Muscle layer of duodenum (tissue), 2 donors: ENCODE data around the gene SHB.

ENCODE experiments used
- H3K27ac ChIP-seq: one replicate; pipeline ENCODE4 v1.7.0; 2013; ENCODE audit warnings: mild to moderate bottlenecking, low read length
- H3K27me3 ChIP-seq: one replicate; pipeline ENCODE4 v1.7.0; 2013; ENCODE audit warnings: low read depth, mild to moderate bottlenecking, control low read depth, low read length
- H3K36me3 ChIP-seq, 2 donors: one replicate each; pipeline ENCODE4 v1.7.0; 2013; ENCODE audit warnings: low read length in 2 of 2, control low read depth in 1 of 2, mild to moderate bottlenecking in 1 of 2; ENCODE audit not compliant: insufficient read depth in 2 of 2, control insufficient read depth in 1 of 2
- H3K4me1 ChIP-seq, 2 donors: one replicate each; pipeline ENCODE4 v1.7.0; 2013; ENCODE audit warnings: low read length in 2 of 2, mild to moderate bottlenecking in 2 of 2, control low read depth in 1 of 2, moderate library complexity in 1 of 2; ENCODE audit not compliant: insufficient read depth in 2 of 2, control insufficient read depth in 1 of 2
- H3K4me3 ChIP-seq, 2 donors: one replicate each; pipeline ENCODE4 v1.7.0; 2013; ENCODE audit warnings: low read length in 2 of 2, low read depth in 1 of 2, mild to moderate bottlenecking in 1 of 2
- H3K9me3 ChIP-seq, 2 donors: one replicate each; pipeline ENCODE4 v1.7.0; 2013; ENCODE audit warnings: low read length in 2 of 2, control low read depth in 1 of 2, mild to moderate bottlenecking in 1 of 2; ENCODE audit not compliant: control insufficient read depth in 1 of 2
- donor health status: healthy.

The SHB gene

GRCh38 chr9:38036359-38037084 is 32.5 kb downstream of the SHB start:
- Histone ChIP-seq H3K27me3 (no peaks in the 10 kb centered on the region), H3K9me3 (no peaks in the 10 kb centered on the region), H3K27ac (no peak overlapping the region), H3K4me3 (no peak overlapping the region), H3K4me1 (peaks cover 13 to 24% of the 10 kb centered on the region in 2 donors), H3K36me3 (no peaks in the 10 kb centered on the region)

GRCh38 chr9:38035873-38036272 is 33.2 kb downstream of the SHB start:
- Histone ChIP-seq H3K9me3 (no peaks in the 10 kb centered on the region), H3K36me3 (no peaks in the 10 kb centered on the region), H3K4me1 (peaks cover 15 to 24% of the 10 kb centered on the region in 2 donors), H3K4me3 (no peak overlapping the region), H3K27me3 (no peaks in the 10 kb centered on the region), H3K27ac (no peak overlapping the region)

GRCh38 chr9:38033941-38034340 is 35.1 kb downstream of the SHB start:
- H3K9me3 ChIP-seq = no peaks in the 10 kb centered on the region
- H3K4me1 ChIP-seq = peaks cover 15 to 17% of the 10 kb centered on the region in 2 donors
- H3K27me3 ChIP-seq = no peaks in the 10 kb centered on the region
- no peaks in the 10 kb centered on the region for H3K36me3 ChIP-seq
- no peak overlapping the region for H3K4me3 ChIP-seq
- H3K27ac ChIP-seq = no peak overlapping the region

- no peaks in the 10 kb centered on the region for H3K36me3 ChIP-seq
- H3K4me1 ChIP-seq = peaks cover 11 to 16% of the 10 kb centered on the region in 2 donors
- H3K4me3 ChIP-seq = no peak overlapping the region
- no peaks in the 10 kb centered on the region for H3K27me3 ChIP-seq
- peak overlapping the region; percentile 63 for H3K27ac ChIP-seq
- H3K9me3 ChIP-seq = no peaks in the 10 kb centered on the region
These were observed 36.5 kb downstream of the SHB start for GRCh38 chr9:38032266-38033110.

GRCh38 chr9:38031594-38031993 is 37.4 kb downstream of the SHB start:
- no peaks in the 10 kb centered on the region for H3K9me3 ChIP-seq
- H3K36me3 ChIP-seq = no peaks in the 10 kb centered on the region
- no peaks in the 10 kb centered on the region for H3K27me3 ChIP-seq
- no peak overlapping the region for H3K4me3 ChIP-seq
- peaks cover 17 to 25% of the 10 kb centered on the region in 2 donors for H3K4me1 ChIP-seq
- peak overlapping the region; percentile 63 for H3K27ac ChIP-seq

- Histone ChIP-seq H3K9me3 (no peaks in the 10 kb centered on the region), H3K4me1 (peaks cover 24 to 34% of the 10 kb centered on the region in 2 donors), H3K4me3 (no peak overlapping the region), H3K36me3 (no peaks in the 10 kb centered on the region), H3K27me3 (no peaks in the 10 kb centered on the region), H3K27ac (no peak overlapping the region)
These were observed 38.4 kb downstream of the SHB start for GRCh38 chr9:38030658-38031057.

GRCh38 chr9:38029915-38030638 is 39.0 kb downstream of the SHB start:
- Histone ChIP-seq H3K4me3 (no peak overlapping the region), H3K27ac (no peak overlapping the region), H3K4me1 (peaks cover 28 to 39% of the 10 kb centered on the region in 2 donors), H3K27me3 (no peaks in the 10 kb centered on the region), H3K9me3 (no peaks in the 10 kb centered on the region), H3K36me3 (no peaks in the 10 kb centered on the region)

GRCh38 chr9:38027714-38028113 is 41.3 kb downstream of the SHB start:
- no peaks in the 10 kb centered on the region for H3K36me3 ChIP-seq
- no peaks in the 10 kb centered on the region for H3K9me3 ChIP-seq
- no peaks in the 10 kb centered on the region for H3K27me3 ChIP-seq
- no peak overlapping the region for H3K27ac ChIP-seq
- H3K4me3 ChIP-seq = no peak overlapping the region
- peaks cover 41 to 59% of the 10 kb centered on the region in 2 donors for H3K4me1 ChIP-seq

- H3K27ac ChIP-seq = peak overlapping the region; percentile 83
- H3K4me1 ChIP-seq = peaks cover 38 to 61% of the 10 kb centered on the region in 2 donors
- H3K36me3 ChIP-seq = no peaks in the 10 kb centered on the region
- no peaks in the 10 kb centered on the region for H3K27me3 ChIP-seq
- no peaks in the 10 kb centered on the region for H3K9me3 ChIP-seq
- H3K4me3 ChIP-seq = peak overlapping the region in 1 of 2 donors; percentile 15
These were observed 42.0 kb downstream of the SHB start for GRCh38 chr9:38026840-38027527.

- Histone ChIP-seq H3K27ac (peak overlapping the region; percentile 83), H3K9me3 (no peaks in the 10 kb centered on the region), H3K36me3 (no peaks in the 10 kb centered on the region), H3K4me3 (peak overlapping the region in 1 of 2 donors; percentile 21), H3K4me1 (peaks cover 33 to 57% of the 10 kb centered on the region in 2 donors), H3K27me3 (no peaks in the 10 kb centered on the region)
These were observed 42.8 kb downstream of the SHB start for GRCh38 chr9:38026021-38026809.
